ENCODE data around the gene PIEZO1.

DNA sequence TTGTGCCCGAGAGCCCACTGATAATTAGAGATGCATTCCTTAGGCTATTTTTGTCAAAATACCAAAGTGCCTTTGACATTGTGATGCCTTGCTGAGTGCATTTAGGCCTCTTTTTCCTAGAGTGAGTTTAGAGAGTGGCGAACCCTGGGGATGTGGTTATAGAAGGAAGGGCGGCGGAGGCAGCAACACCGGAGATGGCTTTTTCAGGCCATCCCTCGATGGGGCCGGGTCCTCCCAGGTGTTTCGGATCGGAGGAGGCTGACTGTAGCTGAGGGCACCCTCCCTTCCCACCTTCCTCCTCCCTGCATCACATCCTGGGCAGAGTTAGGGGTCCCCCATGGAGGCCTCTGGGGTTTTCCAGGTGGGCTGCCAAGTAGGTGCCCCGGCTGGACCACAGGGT is 92.2 kb downstream of the PIEZO1 start:
- TF ChIP-seq GATA2 (CRISPR knock-in tag; IDR thresholded peaks at IDR 0.05) (no peak), POLR2AphosphoS5 (IDR thresholded peaks at IDR 0.05; ENCODE audit: low read depth, low read length) (no peak), GABPA (IDR thresholded peaks at IDR 0.05; ENCODE audit: low read depth) (no peak)

All from SK-N-SH (cell line).